Measurements from ENCODE around the gene ABCD4. TPM values are rescaled to one million over a fixed set of nuclear protein-coding genes. Genes with fewer than 3 reads are reported as not detected.
A peak's percentile ranks its signal among the peaks of the same experiment; 100 is the strongest.

Gene ABCD4
- total RNA-seq, result 10 to 100 TPM; 59.6 to 63.0 TPM
- polyA plus RNA-seq (2013, experiment 1 of 2), result 37.0 TPM
- polyA plus RNA-seq (2013, experiment 2 of 2), result 51.6 TPM
- 13.3 to 109 (median 59.8) reads per million in 172 experiments for total RNA-seq

- ChIA-PET CTCF (interaction anchor here (0.6 kb wide), 1 partner anchor 522 kb away, joined by 3 read pairs; no protein-coding TSS in a partner anchor), POLR2A (interaction anchor here (0.5 to 1.2 kb wide), 3 partner anchors 190 to 1717 kb away, joined by 3 to 4 read pairs (median 3); partner anchors contain the start of genes ALDH6A1, ISCA2 and NPC2)
- H3K4me1 ChIP-seq (ENCODE audit: insufficient read depth, low read length), result peaks cover 33% of the 10 kb centered on the region
- H3K9me3 ChIP-seq (ENCODE audit: control insufficient read depth in 1 of 2, insufficient read depth in 1 of 2, low read length in 2 of 2), result no peaks in the 10 kb centered on the region
- H3K27me3 ChIP-seq (ENCODE audit: control insufficient read depth in 1 of 2, insufficient read depth in 2 of 2, low read length in 2 of 2), result no peaks in the 10 kb centered on the region
- H3K9me3 Mint-ChIP-seq, result no peaks in the 10 kb centered on the region
- peak; percentile 68 to 91 (median 81) for DNase-seq
- TF ChIP-seq CTCF (IDR thresholded peaks at IDR 0.05), result peak; percentile 53
- H3K4me3 ChIP-seq (ENCODE audit: low read length), result peak within 1 kb of the TSS; percentile 96
- peak within 1 kb of the TSS; percentile 75 to 86 for H3K27ac ChIP-seq (ENCODE audit: low read depth in 1 of 2, low read length in 2 of 2)
- H3K4me3 Mint-ChIP-seq, result peak within 1 kb of the TSS; percentile 97
- peaks cover 26% of the 10 kb centered on the region for H3K36me3 Mint-ChIP-seq (ENCODE audit: low read depth)
- peak; percentile 70 for ATAC-seq (ENCODE audit: poor library complexity)
- peak within 1 kb of the TSS; percentile 87 for H3K27ac Mint-ChIP-seq
- H3K27me3 Mint-ChIP-seq, result no peaks in the 10 kb centered on the region
- peaks cover 13% of the 10 kb centered on the region for H3K36me3 ChIP-seq (ENCODE audit: insufficient read depth, low read length)
- intact Hi-C loops (cut with DNase I, micrococcal nuclease), result loop anchor here in 1 of 2 experiments (2.0 to 5.0 kb wide), 3 partner anchors 189 to 459 kb away; partner anchors contain the start of genes AREL1, FCF1, ISCA2 and NPC2
- peaks cover 27% of the 10 kb centered on the region for H3K4me1 Mint-ChIP-seq (ENCODE audit: low read depth)
These were observed at the start of gene ABCD4 for GRCh38 chr14:74302634-74303569. ABCD4 (minus strand) TSS chr14:74302934; CDS start chr14:74302912, 22 bp downstream.

GRCh38 chr14:74350928-74351323 lies 48.2 kb upstream of the ABCD4 start:
- peaks cover 0 to 4% of the 10 kb centered on the region in 2 experiments for H3K27me3 ChIP-seq (ENCODE audit: control insufficient read depth in 1 of 2, insufficient read depth in 2 of 2, low read length in 2 of 2)
- no peak overlapping the region for H3K4me3 ChIP-seq (ENCODE audit: low read length)
- H3K27ac ChIP-seq (ENCODE audit: low read depth in 1 of 2, low read length in 2 of 2), result no peak overlapping the region
- POLR2A ChIA-PET, result no interaction called here
- Mint-ChIP-seq H3K9me3 (no peaks in the 10 kb centered on the region), H3K4me1 (ENCODE audit: low read depth) (no peaks in the 10 kb centered on the region), H3K27me3 (peaks cover 11% of the 10 kb centered on the region), H3K4me3 (no peak overlapping the region), H3K27ac (no peak overlapping the region), H3K36me3 (ENCODE audit: low read depth) (no peaks in the 10 kb centered on the region)
- no peaks in the 10 kb centered on the region for H3K9me3 ChIP-seq (ENCODE audit: control insufficient read depth in 1 of 2, insufficient read depth in 1 of 2, low read length in 2 of 2)
- intact Hi-C loops (cut with DNase I, micrococcal nuclease), result no loop called here
- ATAC-seq (ENCODE audit: poor library complexity) (no peak), DNase-seq (no peak)
- CTCF ChIA-PET, result interaction anchor here (0.7 kb wide), 1 partner anchor 1481 kb away, joined by 4 read pairs; no protein-coding TSS in a partner anchor
- TF ChIP-seq CTCF (IDR thresholded peaks at IDR 0.05), result no peak
- H3K4me1 ChIP-seq (ENCODE audit: insufficient read depth, low read length), result no peaks in the 10 kb centered on the region
- H3K36me3 ChIP-seq (ENCODE audit: insufficient read depth, low read length), result no peaks in the 10 kb centered on the region

- intact Hi-C loops (cut with DNase I, micrococcal nuclease), result no loop called here
- CTCF ChIA-PET, result interaction anchor here (0.7 kb wide), 1 partner anchor 1480 kb away, joined by 4 read pairs; no protein-coding TSS in a partner anchor
These were observed 47.6 kb upstream of the ABCD4 start for GRCh38 chr14:74350211-74350927.

More at GRCh38 chr14:74350211-74350927, 47.6 kb upstream of the ABCD4 start:
- H3K27me3 Mint-ChIP-seq, result peaks cover 11% of the 10 kb centered on the region
- Histone ChIP-seq H3K9me3 (ENCODE audit: control insufficient read depth in 1 of 2, insufficient read depth in 1 of 2, low read length in 2 of 2) (no peaks in the 10 kb centered on the region), H3K4me1 (ENCODE audit: insufficient read depth, low read length) (no peaks in the 10 kb centered on the region), H3K27me3 (ENCODE audit: control insufficient read depth in 1 of 2, insufficient read depth in 2 of 2, low read length in 2 of 2) (peaks cover 0 to 4% of the 10 kb centered on the region in 2 experiments), H3K4me3 (ENCODE audit: low read length) (no peak overlapping the region), H3K36me3 (ENCODE audit: insufficient read depth, low read length) (no peaks in the 10 kb centered on the region), H3K27ac (ENCODE audit: low read depth in 1 of 2, low read length in 2 of 2) (no peak overlapping the region)
- TF ChIP-seq CTCF (IDR thresholded peaks at IDR 0.05), result no peak
- H3K27ac Mint-ChIP-seq, result no peak overlapping the region
- H3K4me3 Mint-ChIP-seq, result no peak overlapping the region
- ATAC-seq (ENCODE audit: poor library complexity) (no peak), DNase-seq (no peak)
- no peaks in the 10 kb centered on the region for H3K4me1 Mint-ChIP-seq (ENCODE audit: low read depth)
- H3K36me3 Mint-ChIP-seq (ENCODE audit: low read depth), result no peaks in the 10 kb centered on the region
- POLR2A ChIA-PET, result no interaction called here
- H3K9me3 Mint-ChIP-seq, result no peaks in the 10 kb centered on the region

Measured in CD4-positive, alpha-beta T cell (primary cell).